HG02885 (cell line): ENCODE results near the gene C1orf50.
"Not testable (repeated sequence)": the region's sequence is repeated elsewhere in the genome, so short reads cannot be mapped to it uniquely, and the experiment has no call there.

Source experiments
- ATAC-seq: cut with Tn5 transposase; IDR thresholded peaks from one replicate; pipeline ENCODE4 v1.9.1; 2021; ENCODE audit warnings: mild to moderate bottlenecking; ENCODE audit not compliant: unreplicated experiment, poor library complexity

The C1orf50 gene

GRCh38 chr1:42738678-42739226, 28.3 kb upstream of the C1orf50 start:
- ATAC-seq: no peak

- no peak for ATAC-seq
Observed at GRCh38 chr1:42739753-42740700, 27.0 kb upstream of the C1orf50 start, which contains the start of gene CLDN19. CLDN19 (minus strand) TSS chr1:42740236; CDS start chr1:42740063, 173 bp downstream.

- no peak for ATAC-seq
Observed at GRCh38 chr1:42740851-42741580, 26.0 kb upstream of the C1orf50 start.

- ATAC-seq: no peak
Observed at GRCh38 chr1:42741706-42742105, 25.3 kb upstream of the C1orf50 start.

GRCh38 chr1:42742141-42742540, 24.9 kb upstream of the C1orf50 start:
- no peak for ATAC-seq

GRCh38 chr1:42742617-42743316, 24.3 kb upstream of the C1orf50 start:
- ATAC-seq: no peak

- no peak for ATAC-seq
Observed at GRCh38 chr1:42743317-42744147, 23.5 kb upstream of the C1orf50 start.

GRCh38 chr1:42744148-42744413, 23.0 kb upstream of the C1orf50 start:
- ATAC-seq: no peak

- ATAC-seq: no peak
Observed at GRCh38 chr1:42745851-42746250, 21.2 kb upstream of the C1orf50 start.

GRCh38 chr1:42746436-42747105, 20.5 kb upstream of the C1orf50 start:
- ATAC-seq: no peak

- ATAC-seq: no peak
Observed at GRCh38 chr1:42747125-42747524, 19.9 kb upstream of the C1orf50 start.

GRCh38 chr1:42748021-42748420, 19.0 kb upstream of the C1orf50 start:
- ATAC-seq: no peak

- ATAC-seq: no peak
Observed at GRCh38 chr1:42748461-42749410, 18.3 kb upstream of the C1orf50 start.

GRCh38 chr1:42750041-42750440, 17.0 kb upstream of the C1orf50 start:
- no peak for ATAC-seq

GRCh38 chr1:42751511-42752070, 15.5 kb upstream of the C1orf50 start:
- ATAC-seq: not testable (repeated sequence)

GRCh38 chr1:42752284-42752683, 14.8 kb upstream of the C1orf50 start:
- ATAC-seq: no peak

GRCh38 chr1:42753070-42753469, 14.0 kb upstream of the C1orf50 start:
- ATAC-seq: no peak
